Chondrocyte (in vitro differentiated cells): Measurements from ENCODE around the gene DCBLD2. TPM values are rescaled to one million over a fixed set of nuclear protein-coding genes. Genes with fewer than 3 reads are reported as not detected.

Experiments used
- DNase-seq: peaks from one replicate; pipeline ENCODE4 v3.0.0; 2021; ENCODE audit warnings: mixed read lengths, low spot score
- H3K27ac Mint-ChIP-seq: one replicate; pipeline ENCODE4 v1.8.0; 2021; ENCODE audit warnings: mild to moderate bottlenecking, moderate library complexity, mixed read lengths; ENCODE audit not compliant: unreplicated experiment
- H3K27me3 Mint-ChIP-seq: 2 replicates; pipeline ENCODE4 v1.8.0; 2021; ENCODE audit warnings: low read depth, mixed read lengths
- H3K36me3 Mint-ChIP-seq: 2 replicates; pipeline ENCODE4 v1.8.0; 2021; ENCODE audit warnings: low read depth, mixed read lengths
- H3K4me1 Mint-ChIP-seq: 2 replicates; pipeline ENCODE4 v1.8.0; 2021; ENCODE audit warnings: low read depth, mild to moderate bottlenecking, mixed read lengths
- H3K4me3 Mint-ChIP-seq: one replicate; pipeline ENCODE4 v1.8.0; 2021; ENCODE audit warnings: mild to moderate bottlenecking, moderate library complexity, mixed read lengths; ENCODE audit not compliant: unreplicated experiment
- H3K9me3 Mint-ChIP-seq: 2 replicates; pipeline ENCODE4 v1.8.0; 2021; ENCODE audit warnings: low read depth, mixed read lengths
- total RNA-seq: library from RNA; stranded (reverse); gene quantifications from 3 replicates; pipeline ENCODE4 v1.2.1, GENCODE V29; 2021
- TF ChIP-seq, protein P1 (sequence below): fragments of 200-600 bp; sonication (generic); IDR thresholded peaks from 2 replicates; pipeline ENCODE4 v1.5.0; 2021; ENCODE audit warnings: antibody characterized with exemption, mild to moderate bottlenecking, moderate library complexity

DCBLD2 gene
- total RNA-seq, 1 donor from 2014 or later = 63.2 TPM

- Mint-ChIP-seq H3K4me3 (no peak overlapping the region), H3K9me3 (no peaks in the 10 kb centered on the region), H3K36me3 (peaks cover 12% of the 10 kb centered on the region), H3K27me3 (no peaks in the 10 kb centered on the region), H3K4me1 (peaks cover 18% of the 10 kb centered on the region), H3K27ac (no peak overlapping the region)
- DNase-seq = no peak
- TF ChIP-seq, protein P1, sequence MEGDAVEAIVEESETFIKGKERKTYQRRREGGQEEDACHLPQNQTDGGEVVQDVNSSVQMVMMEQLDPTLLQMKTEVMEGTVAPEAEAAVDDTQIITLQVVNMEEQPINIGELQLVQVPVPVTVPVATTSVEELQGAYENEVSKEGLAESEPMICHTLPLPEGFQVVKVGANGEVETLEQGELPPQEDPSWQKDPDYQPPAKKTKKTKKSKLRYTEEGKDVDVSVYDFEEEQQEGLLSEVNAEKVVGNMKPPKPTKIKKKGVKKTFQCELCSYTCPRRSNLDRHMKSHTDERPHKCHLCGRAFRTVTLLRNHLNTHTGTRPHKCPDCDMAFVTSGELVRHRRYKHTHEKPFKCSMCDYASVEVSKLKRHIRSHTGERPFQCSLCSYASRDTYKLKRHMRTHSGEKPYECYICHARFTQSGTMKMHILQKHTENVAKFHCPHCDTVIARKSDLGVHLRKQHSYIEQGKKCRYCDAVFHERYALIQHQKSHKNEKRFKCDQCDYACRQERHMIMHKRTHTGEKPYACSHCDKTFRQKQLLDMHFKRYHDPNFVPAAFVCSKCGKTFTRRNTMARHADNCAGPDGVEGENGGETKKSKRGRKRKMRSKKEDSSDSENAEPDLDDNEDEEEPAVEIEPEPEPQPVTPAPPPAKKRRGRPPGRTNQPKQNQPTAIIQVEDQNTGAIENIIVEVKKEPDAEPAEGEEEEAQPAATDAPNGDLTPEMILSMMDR = peak; percentile 93
Observed at GRCh38 chr3:98817547-98818041, 83.9 kb downstream of the DCBLD2 start.

GRCh38 chr3:98814817-98815420, 86.6 kb downstream of the DCBLD2 start:
- no peak for DNase-seq
- TF ChIP-seq, protein P1 = no peak
- Mint-ChIP-seq H3K36me3 (peaks cover 13% of the 10 kb centered on the region), H3K4me1 (peaks cover 18% of the 10 kb centered on the region), H3K4me3 (no peak overlapping the region), H3K27ac (peak overlapping the region; percentile 87), H3K27me3 (no peaks in the 10 kb centered on the region), H3K9me3 (no peaks in the 10 kb centered on the region)

DNA sequence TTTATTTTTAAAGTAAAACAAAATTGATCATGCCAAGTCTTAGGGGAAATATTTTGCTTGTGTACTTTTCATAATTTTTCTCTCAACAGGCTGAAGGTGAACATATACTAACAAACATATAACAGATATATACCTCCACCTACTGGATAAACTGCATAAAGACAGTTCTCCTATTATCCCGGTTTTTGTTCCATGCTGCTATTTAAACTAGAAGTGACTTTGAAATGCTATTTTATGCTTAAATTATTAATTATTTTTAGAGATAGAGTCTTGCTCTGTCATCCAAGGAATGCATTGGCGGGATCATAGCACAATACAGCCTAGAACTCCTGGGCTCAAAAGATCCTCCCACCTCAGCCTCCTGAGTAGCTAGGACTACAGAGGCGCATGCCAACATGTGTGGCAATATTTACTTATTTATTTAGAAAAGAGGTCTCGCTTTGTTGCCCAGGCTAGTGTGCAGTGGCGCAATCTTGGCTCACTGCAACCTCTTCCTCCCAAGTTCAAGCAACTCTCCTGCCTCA, 88.6 kb downstream of the DCBLD2 start:
- TF ChIP-seq, protein P1 = peak; percentile 92
- Mint-ChIP-seq H3K4me1 (peaks cover 24% of the 10 kb centered on the region), H3K9me3 (no peaks in the 10 kb centered on the region), H3K27me3 (no peaks in the 10 kb centered on the region), H3K27ac (no peak overlapping the region), H3K4me3 (no peak overlapping the region), H3K36me3 (peaks cover 17% of the 10 kb centered on the region)
- no peak for DNase-seq

GRCh38 chr3:98811048-98811447, 90.4 kb downstream of the DCBLD2 start:
- TF ChIP-seq, protein P1 = no peak
- Mint-ChIP-seq H3K36me3 (peaks cover 29% of the 10 kb centered on the region), H3K27ac (no peak overlapping the region), H3K4me3 (no peak overlapping the region), H3K27me3 (no peaks in the 10 kb centered on the region), H3K4me1 (peaks cover 19% of the 10 kb centered on the region), H3K9me3 (no peaks in the 10 kb centered on the region)
- no peak for DNase-seq

DNA sequence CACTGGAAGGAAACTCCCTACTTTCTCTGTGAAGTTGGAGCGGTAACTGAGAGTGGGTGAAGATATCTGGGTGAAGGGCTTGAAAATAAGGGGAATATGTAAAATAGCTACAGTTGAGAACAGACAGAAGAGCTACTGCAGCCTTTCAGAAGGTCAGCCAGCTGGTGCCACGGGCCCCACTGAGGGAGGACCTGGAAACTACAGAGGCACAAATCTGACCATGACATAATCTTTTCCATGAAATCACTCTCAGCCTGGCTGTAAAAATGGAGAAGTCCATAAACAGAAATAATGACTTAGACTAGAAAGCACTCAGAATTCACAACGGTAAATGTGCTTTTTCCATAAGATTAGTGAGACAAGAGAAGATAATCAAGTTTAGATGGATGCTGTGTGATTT, 91.9 kb downstream of the DCBLD2 start:
- H3K27me3 Mint-ChIP-seq = no peaks in the 10 kb centered on the region
- H3K4me3 Mint-ChIP-seq = no peak overlapping the region
- TF ChIP-seq, protein P1 = no peak
- H3K4me1 Mint-ChIP-seq = peaks cover 8% of the 10 kb centered on the region
- DNase-seq = no peak
- H3K27ac Mint-ChIP-seq = peak overlapping the region; percentile 28
- peaks cover 37% of the 10 kb centered on the region for H3K36me3 Mint-ChIP-seq
- no peaks in the 10 kb centered on the region for H3K9me3 Mint-ChIP-seq
